Panc1 (cell line): Measurements from ENCODE around the gene SYPL2.

ENCODE experiments used
- CTCF ChIP-seq: fragments of 450-650 bp; IDR thresholded peaks from 2 replicates; pipeline ENCODE4 v1.5.1; 2017; ENCODE audit warnings: mild to moderate bottlenecking
- REST ChIP-seq, 2 experiments: IDR thresholded peaks; 2 replicates each; pipeline ENCODE4 v1.6.1; 2011 to 2012; ENCODE audit warnings: low read depth in 2 of 2, control low read depth in 1 of 2, low read length in 1 of 2, mild to moderate bottlenecking in 1 of 2, moderate library complexity in 1 of 2; ENCODE audit not compliant: insufficient read depth in 1 of 2
- SIN3A ChIP-seq: IDR thresholded peaks from 2 replicates; pipeline ENCODE4 v1.6.1; 2012; ENCODE audit warnings: low read depth, mild to moderate bottlenecking, low read length, moderate library complexity, borderline replicate concordance; ENCODE audit not compliant: insufficient read depth

GRCh38 chr1:109503935-109504334 lies 37.6 kb downstream of the SYPL2 start:
- TF ChIP-seq CTCF (no peak), REST (IDR thresholded peaks at IDR 0.05; ENCODE audit: insufficient read depth in 1 of 2, low read depth in 2 of 2, low read length in 1 of 2) (no peak), SIN3A (no peak)
